Amniotic stem cell (primary cell): Measurements from ENCODE around the gene TUBGCP2.

Experiments
- DNase-seq: peaks from one replicate; lab custom pipeline; 2025; lab: John Stamatoyannopoulos, UW

Gene TUBGCP2

GRCh38 chr10:133343558-133343957 is 34.9 kb upstream of the TUBGCP2 start:
- DNase-seq = no peak

DNA sequence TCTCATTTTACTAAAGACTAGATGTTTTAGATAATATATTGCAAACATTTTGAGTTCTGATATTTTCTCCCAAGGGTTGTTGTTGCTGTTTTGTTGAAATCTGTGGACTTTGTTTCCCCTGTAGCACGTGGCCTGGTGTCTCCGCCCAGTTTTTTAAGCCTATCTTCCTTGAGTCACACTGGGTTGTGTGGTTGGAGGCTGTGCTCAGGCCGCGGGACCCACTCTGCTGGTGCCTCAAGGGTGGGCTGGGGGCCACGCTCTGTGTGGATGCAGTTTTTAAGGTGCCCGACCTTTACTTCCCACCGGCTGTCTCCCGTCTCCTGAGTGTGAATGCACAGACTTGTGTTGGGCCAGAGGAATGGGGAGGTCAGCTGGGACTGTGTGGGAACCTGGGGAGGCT is 34.3 kb upstream of the TUBGCP2 start:
- DNase-seq = no peak

DNA sequence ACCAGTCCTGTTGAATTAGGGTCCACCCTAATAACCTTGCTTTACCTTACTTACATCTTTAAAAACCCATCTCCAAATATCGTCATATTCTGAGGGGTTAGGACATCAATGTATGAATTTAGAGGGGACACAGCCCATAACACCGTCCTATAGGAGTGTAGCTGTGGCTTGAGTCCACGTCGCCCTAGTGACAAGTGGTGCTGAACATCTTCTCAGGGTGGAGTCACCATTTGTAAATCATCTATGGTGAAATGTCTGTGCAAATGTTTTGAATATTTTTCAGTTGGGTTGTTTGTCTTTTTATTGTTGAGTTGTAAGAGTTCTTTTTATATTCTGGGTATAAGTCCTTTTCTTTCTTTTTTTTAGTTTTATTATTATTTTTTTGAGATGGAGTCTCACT is 33.3 kb upstream of the TUBGCP2 start:
- DNase-seq = no peak

GRCh38 chr10:133339708-133340380 is 31.2 kb upstream of the TUBGCP2 start:
- no peak for DNase-seq

- no peak for DNase-seq
These were observed 29.7 kb upstream of the TUBGCP2 start for GRCh38 chr10:133338080-133339071.

DNA sequence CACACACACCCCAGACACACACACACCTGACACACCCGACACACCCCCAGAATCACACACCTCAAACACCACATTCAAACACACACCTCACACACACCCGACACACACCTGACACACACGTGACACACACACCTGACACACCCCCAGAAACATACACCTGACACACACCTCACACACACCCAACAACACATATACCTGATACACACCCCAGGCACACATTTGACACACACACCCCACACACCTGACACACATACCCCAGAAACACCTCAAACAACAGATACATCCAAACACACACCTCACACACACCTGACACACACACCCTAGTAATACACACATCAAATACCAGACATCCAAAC is 28.7 kb upstream of the TUBGCP2 start:
- no peak for DNase-seq

GRCh38 chr10:133336577-133337369 is 28.1 kb upstream of the TUBGCP2 start, which contains the start of gene CALY:
Gene CALY (minus strand): TSS chr10:133336896. CDS start chr10:133328989, 7,907 bp downstream.
- no peak for DNase-seq

GRCh38 chr10:133336118-133336576 is 27.5 kb upstream of the TUBGCP2 start:
- DNase-seq = no peak

GRCh38 chr10:133335246-133336117 is 26.8 kb upstream of the TUBGCP2 start:
- no peak for DNase-seq

DNA sequence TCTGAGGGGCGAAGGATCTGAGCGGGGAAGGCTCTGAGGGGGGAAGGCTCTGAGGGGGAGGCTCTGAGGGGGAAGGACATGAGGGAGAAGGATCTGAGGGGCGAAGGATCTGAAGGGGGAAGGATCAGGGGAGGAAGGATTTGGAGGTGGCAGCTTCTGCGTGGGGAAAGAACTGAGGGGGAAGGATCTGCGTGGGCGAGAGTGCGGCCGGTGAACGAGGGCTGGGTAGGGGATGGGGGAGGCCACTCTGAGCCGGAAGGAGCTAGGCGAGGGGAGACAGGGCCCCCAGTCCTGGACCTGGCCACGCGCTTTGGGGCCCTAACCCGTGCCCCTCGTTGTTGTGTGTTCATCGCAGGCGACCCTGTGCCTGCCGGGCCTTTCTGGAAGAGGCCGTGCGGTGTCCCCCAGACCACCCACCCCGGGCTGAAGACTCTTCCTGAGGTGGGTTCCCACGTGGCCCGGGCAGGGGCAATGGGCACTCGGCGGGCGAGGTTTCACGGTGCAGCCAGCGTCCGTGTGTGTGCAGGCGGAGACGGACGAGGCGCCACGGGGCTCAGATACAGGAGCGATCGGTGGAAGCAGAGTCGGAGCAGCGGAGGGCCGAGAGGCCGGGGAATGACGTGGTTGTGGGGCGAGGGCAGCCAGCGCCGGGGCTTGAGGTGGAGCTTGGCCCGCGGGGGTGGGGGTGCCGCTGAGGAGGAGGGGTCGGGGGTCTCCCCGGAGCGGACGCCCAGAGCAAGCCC is 26.0 kb upstream of the TUBGCP2 start:
- DNase-seq = no peak

DNA sequence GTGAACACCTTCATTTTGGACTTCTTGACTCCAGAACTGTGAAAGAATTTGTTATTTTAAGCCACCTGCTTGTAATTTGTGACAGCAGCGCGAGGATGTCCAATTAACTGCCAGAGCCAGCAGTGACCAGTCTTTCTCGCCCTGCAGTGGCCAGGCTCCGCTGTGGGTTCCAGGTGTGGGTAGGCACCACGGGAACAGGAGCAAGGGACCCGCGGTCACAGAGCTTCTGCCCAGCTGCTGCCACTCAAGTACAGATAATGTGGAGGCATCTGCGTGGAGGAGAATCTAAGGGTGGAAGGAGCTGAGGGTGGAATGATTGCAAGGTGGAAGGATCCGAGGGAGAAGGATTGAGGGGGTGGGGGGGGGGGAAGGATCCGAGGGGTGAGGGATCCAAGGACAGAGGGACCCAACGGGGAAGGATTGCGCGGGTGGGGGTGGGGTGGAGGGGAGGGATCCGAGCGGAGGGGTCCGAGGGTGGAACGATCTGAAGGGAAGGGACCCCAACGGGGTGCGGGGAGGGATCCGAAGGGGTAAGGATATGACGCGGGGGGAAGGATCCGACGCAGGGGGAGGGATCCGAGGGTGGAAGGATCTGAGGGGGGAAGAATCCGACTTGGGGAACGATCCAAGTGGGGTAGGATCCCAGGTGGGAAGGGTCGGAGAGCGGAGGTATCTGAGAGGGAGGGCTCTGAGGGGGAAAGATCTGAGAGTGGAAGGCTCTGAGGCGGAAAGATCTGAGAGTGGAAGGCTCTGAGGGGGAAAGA is 24.4 kb upstream of the TUBGCP2 start:
- no peak for DNase-seq

DNA sequence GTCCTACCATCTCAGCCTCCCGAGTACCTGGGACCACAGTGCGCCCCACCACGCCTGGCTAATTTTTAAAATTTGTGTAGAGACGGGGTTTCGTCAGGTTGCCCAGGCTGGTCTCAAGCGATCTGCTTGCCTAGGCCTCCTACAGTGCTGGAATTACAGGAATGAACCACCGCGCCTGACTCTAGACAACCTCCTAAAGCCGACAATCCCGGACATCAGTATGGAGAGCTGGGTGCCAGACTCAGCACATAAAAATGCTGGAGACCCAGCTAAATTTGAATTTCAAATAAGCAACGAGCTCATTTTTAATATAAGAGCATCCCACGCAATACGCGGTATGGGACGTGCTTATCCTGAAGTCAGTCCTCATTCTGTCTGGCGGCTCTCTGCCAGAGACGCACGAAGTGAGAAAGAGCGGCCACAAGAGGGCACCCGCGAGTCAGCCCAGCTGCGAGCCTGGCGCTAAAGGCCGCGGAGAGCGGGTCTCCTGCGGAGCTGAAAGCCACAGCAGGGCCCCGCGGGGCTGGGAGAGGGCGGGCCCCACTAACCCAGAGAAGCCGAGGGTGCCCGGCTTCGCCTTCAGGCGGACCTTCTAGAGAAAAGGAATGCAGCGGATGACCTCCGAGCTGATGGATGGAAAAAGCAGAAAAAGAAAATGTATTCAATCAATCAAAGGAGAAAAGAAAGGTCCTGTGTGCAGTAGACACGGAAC is 21.0 kb upstream of the TUBGCP2 start:
- peak; percentile 76 for DNase-seq

DNA sequence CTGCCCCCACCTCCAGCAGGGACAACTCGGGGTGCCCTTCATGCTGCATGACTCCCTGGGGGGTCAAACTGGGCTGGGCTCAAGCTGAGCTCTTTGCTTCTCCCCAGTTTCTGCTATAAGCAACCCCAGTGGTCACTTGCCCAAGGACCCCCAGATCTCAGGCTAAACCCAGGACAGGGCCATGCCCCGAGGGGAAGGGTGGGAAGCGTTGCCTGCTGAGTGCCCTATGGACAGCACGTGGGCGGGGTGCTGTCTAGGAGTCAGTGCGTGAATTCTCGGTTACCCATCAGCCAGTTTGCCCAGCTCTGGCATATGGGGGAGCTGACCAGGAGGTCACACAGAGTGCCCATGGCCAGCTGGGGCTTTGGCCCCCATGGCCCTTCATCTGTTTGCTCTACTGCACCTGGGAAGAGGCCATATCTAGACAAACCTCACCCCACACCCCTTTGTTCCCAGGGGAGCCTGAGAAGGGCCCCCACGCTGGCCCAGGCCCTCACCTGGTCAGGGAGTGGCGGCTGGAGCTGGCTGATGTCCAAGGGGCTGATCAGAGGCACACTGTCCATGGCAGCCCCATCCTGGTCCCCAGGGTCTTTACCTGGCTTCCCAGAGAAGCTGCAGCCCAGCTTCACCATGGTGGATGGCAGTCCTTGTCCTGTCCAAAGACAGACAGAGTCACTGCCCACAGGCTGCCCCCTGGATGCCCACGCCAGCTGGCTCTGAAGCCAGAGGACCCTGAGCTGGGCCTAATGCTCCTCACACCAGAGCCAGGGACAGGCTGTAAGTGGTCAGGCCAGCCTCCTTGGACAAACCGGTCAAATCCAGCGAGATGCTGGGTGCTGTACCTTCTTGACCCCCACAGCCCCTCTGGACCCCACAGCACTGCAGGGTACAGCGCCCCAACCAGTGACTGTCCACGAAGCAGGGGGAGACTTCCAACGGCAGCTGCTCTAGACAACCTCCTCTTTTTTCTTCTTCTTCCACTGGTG is 20.0 kb upstream of the TUBGCP2 start:
- DNase-seq = no peak

DNA sequence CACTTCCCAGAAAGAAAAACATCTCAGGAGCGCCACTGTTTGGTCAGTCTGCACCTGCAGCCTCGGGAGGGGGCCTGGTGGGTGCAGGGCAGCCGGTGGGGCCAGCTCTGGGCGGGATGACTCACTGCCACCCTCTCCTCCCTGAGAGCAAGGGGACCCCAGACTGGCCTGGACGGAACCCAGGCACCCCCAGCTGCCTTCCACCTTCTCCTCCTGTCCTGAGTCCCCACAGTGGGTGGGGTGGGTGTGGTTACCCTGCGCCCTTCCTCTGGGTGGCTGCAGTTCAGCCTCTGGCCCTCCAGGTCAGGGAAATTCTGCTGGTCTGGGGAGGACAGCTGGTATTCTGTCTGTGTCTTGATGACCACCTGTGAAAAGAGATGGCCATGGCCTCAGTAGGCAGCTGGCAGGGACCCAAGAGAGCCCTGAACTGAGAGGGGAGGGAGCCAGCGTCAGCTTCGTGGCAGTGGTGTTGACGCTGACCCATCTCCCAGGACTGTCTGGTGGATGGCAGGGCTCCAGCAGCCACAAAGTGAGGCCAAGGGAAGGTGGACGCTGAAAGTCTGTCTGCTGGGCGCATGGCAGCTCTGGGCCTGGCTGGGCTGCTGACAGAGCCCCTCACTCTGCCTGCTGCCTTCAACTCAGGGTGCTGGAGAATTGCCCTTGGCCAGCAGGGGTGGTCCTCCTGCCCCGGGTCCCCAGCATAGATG is 19.1 kb upstream of the TUBGCP2 start:
- no peak for DNase-seq

GRCh38 chr10:133326745-133327650 is 18.3 kb upstream of the TUBGCP2 start:
- DNase-seq = no peak

DNA sequence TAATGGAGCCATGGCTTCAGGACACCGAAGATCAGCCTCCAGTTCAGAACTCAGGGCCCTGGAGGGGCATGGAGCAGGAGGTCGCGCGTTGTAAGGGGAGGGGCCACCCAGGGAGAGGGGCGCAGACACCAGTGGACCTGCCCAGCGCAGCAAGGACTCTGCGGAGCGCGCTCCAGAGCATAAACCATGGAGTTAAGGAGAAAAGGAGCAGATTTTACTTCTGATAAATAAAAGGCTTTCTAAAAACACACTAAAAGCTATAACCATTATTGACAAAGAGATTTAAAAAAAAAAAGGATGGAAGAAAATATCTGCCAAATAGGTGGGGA is 17.5 kb upstream of the TUBGCP2 start:
- no peak for DNase-seq
